GM23248 (cell line): ENCODE results near the gene CATSPERD.

Source experiments
- EZH2 ChIP-seq: fragments of 200-600 bp; sonication (generic); IDR thresholded peaks from 2 replicates; pipeline ENCODE4 v1.6.1; 2018; ENCODE audit warnings: antibody characterized with exemption, mild to moderate bottlenecking; ENCODE audit not compliant: insufficient read depth, poor library complexity, severe bottlenecking
- EZH2phosphoT487 ChIP-seq: fragments of 200-600 bp; sonication (generic); IDR thresholded peaks from 2 replicates; pipeline ENCODE4 v1.6.1; 2018; ENCODE audit warnings: antibody characterized with exemption, moderate library complexity, mild to moderate bottlenecking, low read depth; ENCODE audit not compliant: insufficient read depth

DNA sequence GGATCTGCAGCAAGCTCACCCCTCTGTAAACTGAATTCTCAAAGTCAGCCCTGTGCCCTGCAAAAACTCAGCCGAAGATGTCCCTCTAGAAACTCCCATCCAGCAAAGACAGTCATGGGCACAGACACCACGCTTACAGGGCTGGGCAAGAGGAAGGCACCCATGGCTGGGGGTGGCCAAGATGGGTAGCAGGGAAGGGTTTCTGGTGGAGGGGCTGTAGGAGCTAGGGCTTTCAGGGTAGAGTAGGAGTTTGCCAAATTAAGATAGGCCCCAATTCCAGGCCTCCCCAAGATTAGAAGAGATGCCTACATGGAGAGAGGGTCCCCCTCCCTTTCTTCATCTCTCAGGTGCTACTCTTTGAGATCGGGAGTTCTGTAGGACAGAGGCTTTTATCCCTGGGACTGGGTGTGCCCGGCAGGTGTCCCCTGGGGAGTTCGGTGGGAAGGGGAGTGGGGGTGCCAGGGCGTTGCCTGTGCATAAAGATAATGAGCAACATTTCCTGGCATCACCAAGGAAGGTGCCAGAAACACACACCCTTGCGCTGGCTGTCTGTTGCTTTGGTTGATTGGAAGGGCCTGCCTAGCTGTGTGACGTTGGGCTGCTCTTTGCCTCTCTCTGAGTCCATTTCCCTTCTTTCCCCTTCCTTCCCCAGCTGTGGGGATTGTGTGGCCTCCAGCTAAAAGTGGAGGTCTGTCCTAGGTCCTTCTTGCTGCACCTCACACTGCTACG lies 93.8 kb downstream of the CATSPERD start:
- TF ChIP-seq EZH2phosphoT487 (no peak), EZH2 (no peak)
